GM10248 (cell line): ENCODE results near the gene MMP1.

Source experiments
- CTCF ChIA-PET: fragments of 300-600 bp; sonication (Branson Sonifier 250); formaldehyde crosslinking; extraction: SDS; loops from one replicate; lab custom pipeline; 2021; ENCODE audit warnings: antibody characterized with exemption; lab: Yijun Ruan, JAX
- POLR2A ChIA-PET: fragments of 350-650 bp; sonication (Branson Sonifier 250); formaldehyde crosslinking; extraction: SDS; loops from one replicate; lab custom pipeline; 2020; ENCODE audit warnings: antibody characterized with exemption; lab: Yijun Ruan, JAX
- DNase-seq: peaks from one replicate; pipeline ENCODE4 v3.0.0; 2012; ENCODE audit errors: extremely low spot score
- CTCF ChIP-seq: IDR thresholded peaks from 2 replicates; pipeline ENCODE4 v1.5.1; 2012; ENCODE audit warnings: mild to moderate bottlenecking, low read depth; ENCODE audit errors: extremely low read depth, missing control alignments, control extremely low read depth

The MMP1 gene

GRCh38 chr11:102810950-102811660 is 13.1 kb upstream of the MMP1 start:
- no peak for DNase-seq
- CTCF ChIA-PET = interaction anchor here (1.0 to 1.7 kb wide), 3 partner anchors 8 to 81 kb away, joined by 3 to 6 read pairs (median 3); no protein-coding TSS in a partner anchor
- POLR2A ChIA-PET = no interaction called here
- peak; percentile 13 for TF ChIP-seq CTCF

- TF ChIP-seq CTCF = no peak
- no peak for DNase-seq
- CTCF ChIA-PET = interaction anchor here (1.0 to 1.7 kb wide), 3 partner anchors 9 to 82 kb away, joined by 3 to 6 read pairs (median 3); no protein-coding TSS in a partner anchor
- POLR2A ChIA-PET = no interaction called here
These were observed 12.0 kb upstream of the MMP1 start for GRCh38 chr11:102809971-102810370.

- TF ChIP-seq CTCF = no peak
- POLR2A ChIA-PET = no interaction called here
- DNase-seq = no peak
- CTCF ChIA-PET = no interaction called here
These were observed 10.0 kb upstream of the MMP1 start for GRCh38 chr11:102807921-102808320.

GRCh38 chr11:102806296-102806695 is 8.3 kb upstream of the MMP1 start:
- POLR2A ChIA-PET = no interaction called here
- DNase-seq = no peak
- CTCF ChIA-PET = no interaction called here
- TF ChIP-seq CTCF = no peak

GRCh38 chr11:102802341-102802740 is 4.4 kb upstream of the MMP1 start:
- ChIA-PET CTCF (interaction anchor here (1.0 kb wide), 1 partner anchor 26 kb away, joined by 3 read pairs; no protein-coding TSS in a partner anchor), POLR2A (no interaction called here)
- TF ChIP-seq CTCF = no peak
- DNase-seq = no peak

- POLR2A ChIA-PET = no interaction called here
- TF ChIP-seq CTCF = no peak
- CTCF ChIA-PET = no interaction called here
- no peak for DNase-seq
These were observed 2.8 kb upstream of the MMP1 start for GRCh38 chr11:102800767-102801166.
